ENCODE measurements around the gene RUVBL2.
"Not testable (repeated sequence)": the region's sequence is repeated elsewhere in the genome, so short reads cannot be mapped to it uniquely, and the experiment has no call there.

DNA sequence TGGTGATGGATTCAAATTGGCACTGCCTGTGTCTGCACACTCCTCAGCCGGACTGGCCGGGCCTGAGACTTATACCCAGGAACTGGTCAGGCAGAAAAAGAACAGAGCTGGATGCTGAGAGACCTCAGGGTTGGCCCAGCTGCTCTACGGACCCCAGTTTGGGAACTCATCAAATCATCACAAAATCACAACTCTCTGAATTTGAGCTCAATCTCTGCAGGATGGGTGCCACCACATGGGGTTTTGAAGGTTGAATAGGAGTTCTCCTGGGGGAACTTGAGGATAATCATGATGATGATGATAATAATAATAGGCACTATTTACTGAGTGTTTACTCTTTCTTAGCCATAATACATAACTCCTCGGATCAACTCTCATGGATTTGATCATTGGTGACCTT lies 49.0 kb downstream of the RUVBL2 start:
- TF ChIP-seq POLR2AphosphoS5, POLR2A (IDR thresholded peaks at IDR 0.05): not testable (repeated sequence)
